Measurements from ENCODE around the gene SLC27A1.

DNA sequence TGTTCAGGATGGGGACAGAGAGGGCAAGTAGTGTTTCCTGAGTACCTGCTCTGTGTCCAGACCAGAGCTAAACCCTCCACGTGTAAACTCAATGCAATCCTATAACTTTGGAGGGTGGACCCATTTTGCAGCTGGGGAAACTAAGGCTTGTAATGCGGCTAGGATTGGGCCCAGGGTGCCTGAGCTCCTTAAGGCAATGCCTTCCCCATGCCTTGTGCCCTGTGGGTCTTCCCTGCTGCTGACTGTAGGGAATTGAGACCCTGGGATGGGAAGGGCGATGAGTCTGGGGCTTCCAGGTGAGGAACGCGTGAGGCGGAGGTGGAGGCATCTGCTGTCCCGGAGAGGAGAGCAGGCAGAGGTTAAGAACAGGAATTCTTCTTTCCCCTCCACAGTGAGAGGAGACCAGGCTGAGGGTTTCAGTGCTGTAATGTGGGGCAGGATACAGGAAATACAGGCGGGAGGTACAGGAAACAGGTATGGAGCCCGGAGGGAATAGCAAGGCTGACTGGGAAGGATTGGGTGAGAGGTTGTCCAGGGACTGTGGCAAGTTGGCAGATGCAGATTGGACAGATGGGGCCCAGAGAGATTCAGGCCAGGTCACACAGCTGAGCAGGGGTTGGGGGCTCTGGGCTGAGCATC lies 19.2 kb downstream of the SLC27A1 start:
- TF ChIP-seq, protein P1, sequence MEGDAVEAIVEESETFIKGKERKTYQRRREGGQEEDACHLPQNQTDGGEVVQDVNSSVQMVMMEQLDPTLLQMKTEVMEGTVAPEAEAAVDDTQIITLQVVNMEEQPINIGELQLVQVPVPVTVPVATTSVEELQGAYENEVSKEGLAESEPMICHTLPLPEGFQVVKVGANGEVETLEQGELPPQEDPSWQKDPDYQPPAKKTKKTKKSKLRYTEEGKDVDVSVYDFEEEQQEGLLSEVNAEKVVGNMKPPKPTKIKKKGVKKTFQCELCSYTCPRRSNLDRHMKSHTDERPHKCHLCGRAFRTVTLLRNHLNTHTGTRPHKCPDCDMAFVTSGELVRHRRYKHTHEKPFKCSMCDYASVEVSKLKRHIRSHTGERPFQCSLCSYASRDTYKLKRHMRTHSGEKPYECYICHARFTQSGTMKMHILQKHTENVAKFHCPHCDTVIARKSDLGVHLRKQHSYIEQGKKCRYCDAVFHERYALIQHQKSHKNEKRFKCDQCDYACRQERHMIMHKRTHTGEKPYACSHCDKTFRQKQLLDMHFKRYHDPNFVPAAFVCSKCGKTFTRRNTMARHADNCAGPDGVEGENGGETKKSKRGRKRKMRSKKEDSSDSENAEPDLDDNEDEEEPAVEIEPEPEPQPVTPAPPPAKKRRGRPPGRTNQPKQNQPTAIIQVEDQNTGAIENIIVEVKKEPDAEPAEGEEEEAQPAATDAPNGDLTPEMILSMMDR (IDR thresholded peaks at IDR 0.05; ENCODE audit: low read length): no peak; the same call in 1 of the 2 replicates
- TF ChIP-seq EZH2phosphoT487 (IDR thresholded peaks at IDR 0.05; ENCODE audit: low read length): no peak

Measured in MM.1S (cell line).